ENCODE measurements around the gene LIX1. TPM values are rescaled to one million over a fixed set of nuclear protein-coding genes. Genes with fewer than 3 reads are reported as not detected.
"Not testable (repeated sequence)": the region's sequence is repeated elsewhere in the genome, so short reads cannot be mapped to it uniquely, and the experiment has no call there.

Gene LIX1
- total RNA-seq, 1 experiment from 2014 or later = not detected

- no peak for TF ChIP-seq PRDM15 (CRISPR knock-in tag; IDR thresholded peaks at IDR 0.05)
- no peak for TF ChIP-seq MAX (CRISPR knock-in tag; IDR thresholded peaks at IDR 0.05)
Observed at GRCh38 chr5:97141031-97141430, 1.4 kb downstream of the LIX1 start (continued).

GRCh38 chr5:97140250-97140649 lies 2.2 kb downstream of the LIX1 start:
- H3K36me3 Mint-ChIP-seq; DNase-seq (ENCODE audit: low spot score); POLR2A ChIA-PET; H3K9me3 Mint-ChIP-seq; H3K4me3 Mint-ChIP-seq; H3K27ac Mint-ChIP-seq; H3K27me3 Mint-ChIP-seq (ENCODE audit: low read depth): not testable (repeated sequence)
- CTCF ChIA-PET = interaction anchor here (0.5 to 4.8 kb wide), 4 partner anchors 42 to 214 kb away, joined by 3 to 77 read pairs (median 36); no protein-coding TSS in a partner anchor
- H3K4me1 Mint-ChIP-seq = peaks cover 32% of the 10 kb centered on the region
- ATAC-seq = peak; percentile 81

- no peak overlapping the region for H3K27ac Mint-ChIP-seq
- POLR2A ChIA-PET = no interaction called here
Observed at GRCh38 chr5:97136475-97136874, 5.9 kb downstream of the LIX1 start.

GRCh38 chr5:97135868-97136267 lies 6.5 kb downstream of the LIX1 start:
- CTCF ChIA-PET = interaction anchor here (2.6 kb wide), 1 partner anchor 92 kb away, joined by 12 read pairs; no protein-coding TSS in a partner anchor
- DNase-seq (ENCODE audit: low spot score) (no peak), ATAC-seq (no peak)
- POLR2A ChIA-PET = no interaction called here
- no peaks in the 10 kb centered on the region for H3K36me3 Mint-ChIP-seq
- no peak overlapping the region for H3K4me3 Mint-ChIP-seq
- peaks cover 19% of the 10 kb centered on the region for H3K4me1 Mint-ChIP-seq
- H3K9me3 Mint-ChIP-seq = no peaks in the 10 kb centered on the region
- no peaks in the 10 kb centered on the region for H3K27me3 Mint-ChIP-seq (ENCODE audit: low read depth)
- H3K27ac Mint-ChIP-seq = 0 out of 2 replicates have a peak overlapping the region, but pooled peaks have one; percentile 13
- no peak for TF ChIP-seq FOXK1 (CRISPR knock-in tag; IDR thresholded peaks at IDR 0.05)
- TF ChIP-seq ATF2 (CRISPR knock-in tag; IDR thresholded peaks at IDR 0.05; ENCODE audit: borderline replicate concordance, low read depth) = no peak
- no peak for TF ChIP-seq RORB (CRISPR knock-in tag; IDR thresholded peaks at IDR 0.05)
- TF ChIP-seq NR3C1 (CRISPR knock-in tag; conservative IDR thresholded peaks at IDR 0.05; ENCODE audit: low read depth) = no peak
- no peak for TF ChIP-seq ETV6 (CRISPR knock-in tag; IDR thresholded peaks at IDR 0.05)
- TF ChIP-seq ZNF219 (CRISPR knock-in tag; IDR thresholded peaks at IDR 0.05; ENCODE audit: borderline replicate concordance) = no peak
- no peak for TF ChIP-seq STAT6 (CRISPR knock-in tag; conservative IDR thresholded peaks at IDR 0.05; ENCODE audit: low read depth)
- TF ChIP-seq ZNF281 (CRISPR knock-in tag; IDR thresholded peaks at IDR 0.05) = no peak

More at GRCh38 chr5:97136475-97136874, 5.9 kb downstream of the LIX1 start:
- no peak for DNase-seq (ENCODE audit: low spot score)
- H3K4me1 Mint-ChIP-seq = peaks cover 25% of the 10 kb centered on the region
- CTCF ChIA-PET = no interaction called here
- H3K36me3 Mint-ChIP-seq = no peaks in the 10 kb centered on the region
- TF ChIP-seq SMAD3 (CRISPR knock-in tag; IDR thresholded peaks at IDR 0.05; ENCODE audit: borderline replicate concordance) = no peak
- TF ChIP-seq SP1 (CRISPR knock-in tag; conservative IDR thresholded peaks at IDR 0.05) = no peak
- no peak for TF ChIP-seq FOXK1 (CRISPR knock-in tag; IDR thresholded peaks at IDR 0.05)
- no peak for TF ChIP-seq CDX4 (CRISPR knock-in tag; IDR thresholded peaks at IDR 0.05; ENCODE audit: borderline replicate concordance)
- no peak for TF ChIP-seq FOXJ3 (CRISPR knock-in tag; IDR thresholded peaks at IDR 0.05; ENCODE audit: borderline replicate concordance)
- no peak overlapping the region for H3K4me3 Mint-ChIP-seq
- no peak for ATAC-seq
- no peaks in the 10 kb centered on the region for H3K27me3 Mint-ChIP-seq (ENCODE audit: low read depth)
- H3K9me3 Mint-ChIP-seq = no peaks in the 10 kb centered on the region
